Fibroblast of lung (primary cell): Measurements from ENCODE around the gene SH3BGRL3.

ENCODE experiments used
- EZH2 ChIP-seq: IDR thresholded peaks from 2 replicates; pipeline ENCODE4 v1.5.1; 2012; ENCODE audit warnings: low read length, control low read depth, mild to moderate bottlenecking; ENCODE audit errors: missing control alignments
- TF ChIP-seq, protein P1 (sequence below), 2 donors: IDR thresholded peaks in 1 of 2; conservative IDR thresholded peaks in 1 of 2; 1 replicate in 1 of 2; 2 replicates in 1 of 2; pipeline ENCODE4 v1.5.1; 2011 to 2012; ENCODE audit warnings: low read length in 2 of 2, control low read depth in 1 of 2, inconsistent platforms in 1 of 2, low read depth in 1 of 2, mild to moderate bottlenecking in 1 of 2

DNA sequence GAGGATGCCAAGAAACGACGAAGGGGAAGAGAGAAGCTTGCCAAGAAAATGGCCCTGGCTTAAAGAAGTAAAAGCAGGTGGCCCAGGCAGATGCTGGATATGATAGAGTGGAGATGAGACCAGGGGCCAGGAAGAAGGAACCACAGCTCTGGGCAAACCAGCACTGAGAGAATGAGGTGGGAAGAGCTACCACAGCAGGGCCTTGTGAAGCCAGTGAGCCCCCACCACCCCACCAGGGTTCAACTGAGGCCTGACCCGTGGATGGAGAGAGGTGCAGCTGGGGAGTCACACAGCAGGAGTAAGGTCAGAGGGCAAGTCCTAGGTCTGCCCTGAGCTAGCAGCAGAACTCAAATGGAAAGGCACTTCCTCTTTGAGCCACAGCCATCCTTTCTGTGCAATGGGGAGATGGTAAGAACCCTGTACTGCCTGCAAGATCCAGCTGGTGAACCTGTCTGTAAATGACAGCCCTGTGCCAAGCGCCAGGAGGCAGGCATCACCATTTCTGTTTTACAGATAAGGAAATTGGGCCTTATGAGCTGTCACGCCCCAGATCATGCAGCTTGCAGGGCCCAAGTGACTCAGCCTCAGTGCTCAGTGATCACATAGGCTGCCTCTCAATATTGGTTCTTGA, 8.5 kb downstream of the SH3BGRL3 start:
- TF ChIP-seq, protein P1, sequence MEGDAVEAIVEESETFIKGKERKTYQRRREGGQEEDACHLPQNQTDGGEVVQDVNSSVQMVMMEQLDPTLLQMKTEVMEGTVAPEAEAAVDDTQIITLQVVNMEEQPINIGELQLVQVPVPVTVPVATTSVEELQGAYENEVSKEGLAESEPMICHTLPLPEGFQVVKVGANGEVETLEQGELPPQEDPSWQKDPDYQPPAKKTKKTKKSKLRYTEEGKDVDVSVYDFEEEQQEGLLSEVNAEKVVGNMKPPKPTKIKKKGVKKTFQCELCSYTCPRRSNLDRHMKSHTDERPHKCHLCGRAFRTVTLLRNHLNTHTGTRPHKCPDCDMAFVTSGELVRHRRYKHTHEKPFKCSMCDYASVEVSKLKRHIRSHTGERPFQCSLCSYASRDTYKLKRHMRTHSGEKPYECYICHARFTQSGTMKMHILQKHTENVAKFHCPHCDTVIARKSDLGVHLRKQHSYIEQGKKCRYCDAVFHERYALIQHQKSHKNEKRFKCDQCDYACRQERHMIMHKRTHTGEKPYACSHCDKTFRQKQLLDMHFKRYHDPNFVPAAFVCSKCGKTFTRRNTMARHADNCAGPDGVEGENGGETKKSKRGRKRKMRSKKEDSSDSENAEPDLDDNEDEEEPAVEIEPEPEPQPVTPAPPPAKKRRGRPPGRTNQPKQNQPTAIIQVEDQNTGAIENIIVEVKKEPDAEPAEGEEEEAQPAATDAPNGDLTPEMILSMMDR (conservative IDR thresholded peaks at IDR 0.05 in 1 of 2, IDR thresholded peaks at IDR 0.05 in 1 of 2; ENCODE audit: low read depth in 1 of 2, low read length in 2 of 2), result no peak
- no peak for TF ChIP-seq EZH2
